ENCODE data around the gene VSIG2.

The VSIG2 gene

GRCh38 chr11:124754309-124754708 is 2.3 kb upstream of the VSIG2 start:
- DNase-seq (ENCODE audit: low read depth): no peak
- TF ChIP-seq, protein P1, sequence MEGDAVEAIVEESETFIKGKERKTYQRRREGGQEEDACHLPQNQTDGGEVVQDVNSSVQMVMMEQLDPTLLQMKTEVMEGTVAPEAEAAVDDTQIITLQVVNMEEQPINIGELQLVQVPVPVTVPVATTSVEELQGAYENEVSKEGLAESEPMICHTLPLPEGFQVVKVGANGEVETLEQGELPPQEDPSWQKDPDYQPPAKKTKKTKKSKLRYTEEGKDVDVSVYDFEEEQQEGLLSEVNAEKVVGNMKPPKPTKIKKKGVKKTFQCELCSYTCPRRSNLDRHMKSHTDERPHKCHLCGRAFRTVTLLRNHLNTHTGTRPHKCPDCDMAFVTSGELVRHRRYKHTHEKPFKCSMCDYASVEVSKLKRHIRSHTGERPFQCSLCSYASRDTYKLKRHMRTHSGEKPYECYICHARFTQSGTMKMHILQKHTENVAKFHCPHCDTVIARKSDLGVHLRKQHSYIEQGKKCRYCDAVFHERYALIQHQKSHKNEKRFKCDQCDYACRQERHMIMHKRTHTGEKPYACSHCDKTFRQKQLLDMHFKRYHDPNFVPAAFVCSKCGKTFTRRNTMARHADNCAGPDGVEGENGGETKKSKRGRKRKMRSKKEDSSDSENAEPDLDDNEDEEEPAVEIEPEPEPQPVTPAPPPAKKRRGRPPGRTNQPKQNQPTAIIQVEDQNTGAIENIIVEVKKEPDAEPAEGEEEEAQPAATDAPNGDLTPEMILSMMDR (IDR thresholded peaks at IDR 0.05; ENCODE audit: control insufficient read depth, extremely low read depth, insufficient read depth): no peak
- no peak overlapping the region for H3K4me3 ChIP-seq (ENCODE audit: low read depth, low read length)

- no peak overlapping the region for H3K4me3 ChIP-seq (ENCODE audit: low read depth, low read length)
- TF ChIP-seq, protein P1 (IDR thresholded peaks at IDR 0.05; ENCODE audit: control insufficient read depth, extremely low read depth, insufficient read depth): no peak
- no peak for DNase-seq (ENCODE audit: low read depth)
These were observed 1.6 kb upstream of the VSIG2 start for GRCh38 chr11:124753624-124754023.

- H3K4me3 ChIP-seq (ENCODE audit: low read depth, low read length): no peak overlapping the region
- no peak for DNase-seq (ENCODE audit: low read depth)
- TF ChIP-seq, protein P1 (IDR thresholded peaks at IDR 0.05; ENCODE audit: control insufficient read depth, extremely low read depth, insufficient read depth): no peak
These were observed 1.1 kb upstream of the VSIG2 start for GRCh38 chr11:124753205-124753604.

DNA sequence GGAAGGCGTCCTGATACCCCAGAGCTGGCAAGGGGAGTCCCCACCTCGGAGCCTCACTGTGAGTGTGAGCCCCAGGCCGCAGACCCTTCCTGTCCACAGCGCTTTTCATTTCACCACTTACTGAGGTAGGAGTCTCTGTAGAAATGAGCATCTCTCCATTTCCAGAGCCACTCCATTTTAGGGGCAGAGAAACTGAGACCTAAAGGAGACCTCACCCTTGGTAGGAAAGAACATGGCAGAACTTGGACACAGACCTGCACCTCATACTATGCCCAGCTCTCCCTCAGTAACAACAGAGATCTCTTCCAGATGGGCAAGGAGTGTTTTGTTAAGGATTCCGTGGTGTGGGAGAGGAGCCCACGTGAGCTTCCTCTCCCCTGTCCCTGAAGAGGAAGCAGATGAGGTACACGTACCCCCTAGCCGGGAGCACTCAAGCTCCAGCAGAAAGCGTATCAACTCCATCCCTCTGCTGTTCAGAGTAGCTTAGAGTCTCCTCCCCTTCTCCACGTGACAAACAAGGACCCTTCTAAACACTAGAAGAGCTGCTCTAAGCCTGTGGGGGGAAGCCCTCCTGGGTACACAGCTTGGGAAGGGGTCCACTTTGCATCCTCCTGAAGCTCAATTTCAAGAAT is 532 bp upstream of the VSIG2 start:
- no peak overlapping the region for H3K4me3 ChIP-seq (ENCODE audit: low read depth, low read length)
- TF ChIP-seq, protein P1 (IDR thresholded peaks at IDR 0.05; ENCODE audit: control insufficient read depth, extremely low read depth, insufficient read depth): no peak
- DNase-seq (ENCODE audit: low read depth): no peak

GRCh38 chr11:124751391-124751740 is 689 bp downstream of the VSIG2 start:
- no peak for DNase-seq (ENCODE audit: low read depth)
- no peak overlapping the region for H3K4me3 ChIP-seq (ENCODE audit: low read depth, low read length)
- TF ChIP-seq, protein P1 (IDR thresholded peaks at IDR 0.05; ENCODE audit: control insufficient read depth, extremely low read depth, insufficient read depth): no peak

DNA sequence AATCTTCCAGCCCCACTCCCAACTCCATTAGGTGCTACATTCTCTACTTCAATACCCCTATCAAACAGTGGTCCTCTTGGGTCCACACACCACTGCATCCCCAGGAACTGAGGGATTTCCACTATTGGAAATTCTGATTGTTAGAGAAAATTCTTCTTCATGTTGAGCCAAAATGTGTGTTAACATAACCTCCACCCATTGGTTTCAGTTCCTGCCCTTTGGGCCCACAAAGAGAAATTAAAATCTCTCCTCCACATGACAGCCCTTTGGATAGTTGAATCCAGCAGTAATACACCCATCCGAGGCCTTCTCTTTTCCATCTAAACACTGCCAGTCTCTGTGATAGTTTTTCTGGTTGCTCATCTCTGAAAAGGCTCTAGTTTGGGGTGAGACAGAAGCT is 2.1 kb downstream of the VSIG2 start:
- no peak overlapping the region for H3K4me3 ChIP-seq (ENCODE audit: low read depth, low read length)
- TF ChIP-seq, protein P1 (IDR thresholded peaks at IDR 0.05; ENCODE audit: control insufficient read depth, extremely low read depth, insufficient read depth): no peak
- no peak for DNase-seq (ENCODE audit: low read depth)

Data from LNCaP clone FGC (cell line).